IgD-negative memory B cell (primary cell): Measurements from ENCODE around the gene LHPP. TPM values are rescaled to one million over a fixed set of nuclear protein-coding genes. Genes with fewer than 3 reads are reported as not detected.
"Not testable (repeated sequence)": the region's sequence is repeated elsewhere in the genome, so short reads cannot be mapped to it uniquely, and the experiment has no call there.

ENCODE experiments used
- H3K27ac Mint-ChIP-seq, 3 donors: one replicate each; pipeline ENCODE4 v1.8.0; 2020 to 2022; ENCODE audit warnings: mild to moderate bottlenecking in 3 of 3, mixed read lengths in 3 of 3, moderate library complexity in 1 of 3
- H3K27me3 Mint-ChIP-seq: one replicate; pipeline ENCODE4 v1.8.0; 2021; ENCODE audit warnings: mixed read lengths
- H3K36me3 Mint-ChIP-seq: one replicate; pipeline ENCODE4 v1.8.0; 2020; ENCODE audit warnings: mild to moderate bottlenecking, mixed read lengths
- H3K4me1 Mint-ChIP-seq, 3 donors: one replicate each; pipeline ENCODE4 v1.8.0; 2020 to 2022; ENCODE audit warnings: mixed read lengths in 3 of 3, mild to moderate bottlenecking in 1 of 3
- H3K4me3 Mint-ChIP-seq, 4 donors: one replicate each; pipeline ENCODE4 v1.8.0; 2020 to 2022; ENCODE audit warnings: mild to moderate bottlenecking in 4 of 4, mixed read lengths in 4 of 4, moderate library complexity in 3 of 4
- H3K9me3 Mint-ChIP-seq, 3 donors: one replicate each; pipeline ENCODE4 v1.8.0; 2020 to 2021; ENCODE audit warnings: mixed read lengths in 3 of 3, mild to moderate bottlenecking in 1 of 3
- polyA plus RNA-seq: library from polyadenylated mRNA; unstranded; fragments of 300-500 nt; fragmentation: Illumina TruSeq; gene quantifications from one replicate; pipeline ENCODE4 v1.2.3, GENCODE V29; 2021

Gene LHPP
- polyA plus RNA-seq, 1 donor from 2014 or later: 52.0 TPM

GRCh38 chr10:124433461-124433860, 28.2 kb upstream of the LHPP start:
- Mint-ChIP-seq H3K9me3 (no peaks in the 10 kb centered on the region), H3K27ac (no peak overlapping the region), H3K4me3 (no peak overlapping the region), H3K27me3 (peaks cover 31% of the 10 kb centered on the region), H3K4me1 (peaks cover 6 to 17% (median 7%) of the 10 kb centered on the region in 3 donors), H3K36me3 (peaks cover 1% of the 10 kb centered on the region)

GRCh38 chr10:124435683-124436082, 25.9 kb upstream of the LHPP start:
- peaks cover 6 to 17% (median 7%) of the 10 kb centered on the region in 3 donors for H3K4me1 Mint-ChIP-seq
- H3K27ac Mint-ChIP-seq, H3K9me3 Mint-ChIP-seq, H3K36me3 Mint-ChIP-seq: not testable (repeated sequence)
- peak overlapping the region in 2 of 4 donors; percentile 3 to 84 for H3K4me3 Mint-ChIP-seq
- H3K27me3 Mint-ChIP-seq: peaks cover 29% of the 10 kb centered on the region

GRCh38 chr10:124436191-124436638, 25.4 kb upstream of the LHPP start:
- H3K4me3 Mint-ChIP-seq: peak overlapping the region in 3 of 4 donors; percentile 44 to 84 (median 80)
- H3K27me3 Mint-ChIP-seq: peaks cover 31% of the 10 kb centered on the region
- no peaks in the 10 kb centered on the region for H3K9me3 Mint-ChIP-seq
- H3K36me3 Mint-ChIP-seq: peaks cover 1% of the 10 kb centered on the region
- peaks cover 6 to 17% (median 7%) of the 10 kb centered on the region in 3 donors for H3K4me1 Mint-ChIP-seq
- peak overlapping the region in 1 of 3 donors; percentile 8 for H3K27ac Mint-ChIP-seq

- not testable (repeated sequence) for H3K4me3 Mint-ChIP-seq, H3K27ac Mint-ChIP-seq, H3K4me1 Mint-ChIP-seq, H3K9me3 Mint-ChIP-seq, H3K36me3 Mint-ChIP-seq
- H3K27me3 Mint-ChIP-seq: peaks cover 34% of the 10 kb centered on the region
These were observed 19.9 kb upstream of the LHPP start for GRCh38 chr10:124441694-124442093.

GRCh38 chr10:124446830-124447750, 14.5 kb upstream of the LHPP start:
- peak overlapping the region in 1 of 4 donors; percentile 47 for H3K4me3 Mint-ChIP-seq

GRCh38 chr10:124447751-124448466, 13.7 kb upstream of the LHPP start:
- Mint-ChIP-seq H3K27me3 (peaks cover 57% of the 10 kb centered on the region), H3K4me1 (peaks cover 15 to 17% (median 15%) of the 10 kb centered on the region in 3 donors), H3K9me3 (no peaks in the 10 kb centered on the region), H3K36me3 (no peaks in the 10 kb centered on the region), H3K4me3 (peak overlapping the region in 3 of 4 donors; percentile 67 to 78 (median 72)), H3K27ac (peak overlapping the region in 1 of 3 donors; percentile 57)

More at GRCh38 chr10:124446830-124447750, 14.5 kb upstream of the LHPP start:
- Mint-ChIP-seq H3K4me1 (peaks cover 15 to 17% (median 15%) of the 10 kb centered on the region in 3 donors), H3K27me3 (peaks cover 55% of the 10 kb centered on the region), H3K36me3 (no peaks in the 10 kb centered on the region), H3K9me3 (no peaks in the 10 kb centered on the region), H3K27ac (peak overlapping the region in 1 of 3 donors; percentile 57)

- Mint-ChIP-seq H3K4me3 (peak overlapping the region in 3 of 4 donors; percentile 61 to 85 (median 81)), H3K27ac (peak overlapping the region in 1 of 3 donors; percentile 63), H3K4me1 (peaks cover 15 to 17% (median 15%) of the 10 kb centered on the region in 3 donors), H3K27me3 (peaks cover 58% of the 10 kb centered on the region), H3K36me3 (no peaks in the 10 kb centered on the region), H3K9me3 (no peaks in the 10 kb centered on the region)
These were observed 12.9 kb upstream of the LHPP start for GRCh38 chr10:124448696-124449169.

GRCh38 chr10:124449170-124450011, 12.2 kb upstream of the LHPP start:
- H3K27ac Mint-ChIP-seq: peak overlapping the region in 1 of 3 donors; percentile 63
- H3K4me1 Mint-ChIP-seq: peaks cover 15 to 17% (median 15%) of the 10 kb centered on the region in 3 donors

GRCh38 chr10:124450012-124450782, 11.4 kb upstream of the LHPP start, which contains the start of gene NKX1-2:
Gene NKX1-2 (minus strand): TSS chr10:124450035. CDS start chr10:124449943, 92 bp downstream.
- H3K4me1 Mint-ChIP-seq: peaks cover 15 to 19% (median 15%) of the 10 kb centered on the region in 3 donors
- peak within 1 kb of the TSS; percentile 5 to 85 (median 71) for H3K4me3 Mint-ChIP-seq
- H3K36me3 Mint-ChIP-seq: no peaks in the 10 kb centered on the region
- peak within 1 kb of the TSS in 2 of 3 donors; percentile 50 to 76 for H3K27ac Mint-ChIP-seq
- H3K27me3 Mint-ChIP-seq: peaks cover 61% of the 10 kb centered on the region
- no peaks in the 10 kb centered on the region for H3K9me3 Mint-ChIP-seq

More at GRCh38 chr10:124449170-124450011, 12.2 kb upstream of the LHPP start:
- Mint-ChIP-seq H3K4me3 (peak overlapping the region in 3 of 4 donors; percentile 61 to 85 (median 81)), H3K27me3 (peaks cover 58% of the 10 kb centered on the region), H3K9me3 (no peaks in the 10 kb centered on the region), H3K36me3 (no peaks in the 10 kb centered on the region)

GRCh38 chr10:124450783-124451057, 10.9 kb upstream of the LHPP start:
- no peaks in the 10 kb centered on the region for H3K9me3 Mint-ChIP-seq
- peaks cover 15 to 19% (median 15%) of the 10 kb centered on the region in 3 donors for H3K4me1 Mint-ChIP-seq
- H3K27me3 Mint-ChIP-seq: peaks cover 63% of the 10 kb centered on the region
- peak overlapping the region in 1 of 3 donors; percentile 50 for H3K27ac Mint-ChIP-seq
- peak overlapping the region in 1 of 4 donors; percentile 5 for H3K4me3 Mint-ChIP-seq
- no peaks in the 10 kb centered on the region for H3K36me3 Mint-ChIP-seq

- Mint-ChIP-seq H3K4me3 (peak overlapping the region in 2 of 4 donors; percentile 5 to 77), H3K36me3 (no peaks in the 10 kb centered on the region), H3K27me3 (peaks cover 66% of the 10 kb centered on the region), H3K27ac (peak overlapping the region in 1 of 3 donors; percentile 50), H3K4me1 (peaks cover 11 to 19% (median 15%) of the 10 kb centered on the region in 3 donors), H3K9me3 (no peaks in the 10 kb centered on the region)
These were observed 10.3 kb upstream of the LHPP start for GRCh38 chr10:124451276-124451675.

GRCh38 chr10:124453960-124454610, 7.5 kb upstream of the LHPP start:
- Mint-ChIP-seq H3K4me1 (peaks cover 4 to 11% (median 8%) of the 10 kb centered on the region in 3 donors), H3K9me3 (no peaks in the 10 kb centered on the region), H3K4me3 (peak overlapping the region in 1 of 4 donors; percentile 42), H3K36me3 (no peaks in the 10 kb centered on the region), H3K27ac (no peak overlapping the region), H3K27me3 (peaks cover 54% of the 10 kb centered on the region)

GRCh38 chr10:124455441-124455840, 6.2 kb upstream of the LHPP start:
- Mint-ChIP-seq H3K27me3 (peaks cover 46% of the 10 kb centered on the region), H3K4me1 (peaks cover 0 to 8% (median 2%) of the 10 kb centered on the region in 3 donors), H3K4me3 (peak overlapping the region in 1 of 4 donors; percentile 73), H3K9me3 (no peaks in the 10 kb centered on the region), H3K27ac (no peak overlapping the region), H3K36me3 (no peaks in the 10 kb centered on the region)
